ENCODE measurements around the gene PRKCZ.

PRKCZ gene

GRCh38 chr1:2208309-2209239 lies 158.4 kb downstream of the PRKCZ start:
- Histone ChIP-seq H4K20me1 (ENCODE audit: insufficient read depth, low read length) (no peaks in the 10 kb centered on the region), H3K9ac (ENCODE audit: low read length) (no peak overlapping the region), H3K4me2 (ENCODE audit: low read length) (no peak overlapping the region), H3K9me3 (ENCODE audit: insufficient read depth, low read length) (no peaks in the 10 kb centered on the region), H3K4me1 (ENCODE audit: low read length) (no peaks in the 10 kb centered on the region), H3K27me3 (ENCODE audit: low read depth, low read length) (no peaks in the 10 kb centered on the region), H3K4me3 (ENCODE audit: low read length) (no peak overlapping the region), H3K27ac (ENCODE audit: low read length) (no peak overlapping the region), H2AFZ (ENCODE audit: low read depth, low read length) (no peak overlapping the region), H3K36me3 (replicated peaks; ENCODE audit: low read depth, low read length) (no peaks in the 10 kb centered on the region), H3K79me2 (ENCODE audit: low read length) (no peaks in the 10 kb centered on the region)
- TF ChIP-seq CTCF (IDR thresholded peaks at IDR 0.05; ENCODE audit: low read depth, low read length) (no peak), EZH2phosphoT487 (IDR thresholded peaks at IDR 0.05; ENCODE audit: low read depth) (no peak)

- H2AFZ ChIP-seq (ENCODE audit: low read depth, low read length), result no peak overlapping the region
- H3K79me2 ChIP-seq (ENCODE audit: low read length), result no peaks in the 10 kb centered on the region
- H3K4me3 ChIP-seq (ENCODE audit: low read length), result no peak overlapping the region
- no peaks in the 10 kb centered on the region for H3K36me3 ChIP-seq (replicated peaks; ENCODE audit: low read depth, low read length)
- H3K4me1 ChIP-seq (ENCODE audit: low read length), result no peaks in the 10 kb centered on the region
- H3K4me2 ChIP-seq (ENCODE audit: low read length), result no peak overlapping the region
- H3K9ac ChIP-seq (ENCODE audit: low read length), result no peak overlapping the region
- no peak for TF ChIP-seq EZH2phosphoT487 (IDR thresholded peaks at IDR 0.05; ENCODE audit: low read depth)
- H3K27ac ChIP-seq (ENCODE audit: low read length), result no peak overlapping the region
- no peaks in the 10 kb centered on the region for H3K9me3 ChIP-seq (ENCODE audit: insufficient read depth, low read length)
- no peaks in the 10 kb centered on the region for H4K20me1 ChIP-seq (ENCODE audit: insufficient read depth, low read length)
- H3K27me3 ChIP-seq (ENCODE audit: low read depth, low read length), result no peaks in the 10 kb centered on the region
These were observed 159.3 kb downstream of the PRKCZ start for GRCh38 chr1:2209400-2210083.

DNA sequence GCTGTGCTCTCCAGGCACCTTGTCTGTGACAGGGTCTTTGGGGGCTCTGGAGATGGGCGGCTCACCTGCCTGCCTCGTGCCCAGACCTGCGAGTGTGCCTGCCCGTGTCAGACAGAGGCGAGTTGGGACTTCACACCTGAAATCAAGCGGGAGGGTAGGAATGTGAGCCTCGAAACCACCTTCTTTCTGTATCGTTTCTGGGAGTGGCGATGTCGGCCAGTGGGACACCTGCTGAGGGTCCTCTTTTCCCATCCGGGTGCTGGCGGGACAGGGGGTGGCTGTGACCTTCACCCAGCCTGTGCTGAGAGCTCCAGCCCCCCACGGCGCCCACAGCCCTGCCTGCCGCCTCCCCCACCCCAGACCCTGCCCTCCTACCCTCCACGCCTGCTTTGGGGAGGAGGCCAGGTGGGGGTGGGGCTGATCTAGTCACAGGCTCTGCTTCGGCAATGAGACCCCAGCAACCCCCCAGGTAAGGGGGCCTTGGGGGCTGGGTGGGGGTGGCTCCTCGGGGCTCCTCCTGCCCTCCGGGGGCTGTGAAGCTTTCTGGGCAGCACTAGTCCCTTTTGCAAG lies 160.0 kb downstream of the PRKCZ start:
- no peak for TF ChIP-seq CTCF (IDR thresholded peaks at IDR 0.05; ENCODE audit: low read depth, low read length)
- no peaks in the 10 kb centered on the region for H3K9me3 ChIP-seq (ENCODE audit: insufficient read depth, low read length)
- H2AFZ ChIP-seq (ENCODE audit: low read depth, low read length), result no peak overlapping the region
- H3K79me2 ChIP-seq (ENCODE audit: low read length), result no peaks in the 10 kb centered on the region
- no peaks in the 10 kb centered on the region for H4K20me1 ChIP-seq (ENCODE audit: insufficient read depth, low read length)
- H3K4me1 ChIP-seq (ENCODE audit: low read length), result no peaks in the 10 kb centered on the region
- H3K36me3 ChIP-seq (replicated peaks; ENCODE audit: low read depth, low read length), result no peaks in the 10 kb centered on the region
- H3K9ac ChIP-seq (ENCODE audit: low read length), result no peak overlapping the region
- H3K4me3 ChIP-seq (ENCODE audit: low read length), result no peak overlapping the region
- H3K27ac ChIP-seq (ENCODE audit: low read length), result no peak overlapping the region
- H3K4me2 ChIP-seq (ENCODE audit: low read length), result no peak overlapping the region
- H3K27me3 ChIP-seq (ENCODE audit: low read depth, low read length), result no peaks in the 10 kb centered on the region

- Histone ChIP-seq H3K36me3 (replicated peaks; ENCODE audit: low read depth, low read length) (no peaks in the 10 kb centered on the region), H3K9ac (ENCODE audit: low read length) (no peak overlapping the region), H3K4me1 (ENCODE audit: low read length) (no peaks in the 10 kb centered on the region), H3K27me3 (ENCODE audit: low read depth, low read length) (no peaks in the 10 kb centered on the region), H2AFZ (ENCODE audit: low read depth, low read length) (no peak overlapping the region), H3K9me3 (ENCODE audit: insufficient read depth, low read length) (no peaks in the 10 kb centered on the region), H3K27ac (ENCODE audit: low read length) (no peak overlapping the region), H3K4me2 (ENCODE audit: low read length) (no peak overlapping the region), H3K79me2 (ENCODE audit: low read length) (no peaks in the 10 kb centered on the region), H4K20me1 (ENCODE audit: insufficient read depth, low read length) (no peaks in the 10 kb centered on the region), H3K4me3 (ENCODE audit: low read length) (no peak overlapping the region)
- no peak for TF ChIP-seq CTCF (IDR thresholded peaks at IDR 0.05; ENCODE audit: low read depth, low read length)
- no peak for TF ChIP-seq EZH2phosphoT487 (IDR thresholded peaks at IDR 0.05; ENCODE audit: low read depth)
These were observed 160.6 kb downstream of the PRKCZ start for GRCh38 chr1:2210786-2211185.

Data from OCI-LY3 (cell line).